A172 (cell line): Measurements from ENCODE around the gene TAP2. TPM values are rescaled to one million over a fixed set of nuclear protein-coding genes. Genes with fewer than 3 reads are reported as not detected.
"Not testable (repeated sequence)": the region's sequence is repeated elsewhere in the genome, so short reads cannot be mapped to it uniquely, and the experiment has no call there.

ENCODE experiments used
- DNase-seq: peaks from one replicate; pipeline ENCODE4 v3.0.0-alpha.2; 2015; ENCODE audit warnings: low spot score
- total RNA-seq: library from RNA; depleted of rRNA; stranded (reverse); fragments of >200 nt; shearing (Covaris generic); gene quantifications from 2 replicates; pipeline ENCODE4 v1.2.3, GENCODE V29; 2014; rRNA removed

TAP2 gene
- 20.7 and 25.0 TPM in 2 replicates for total RNA-seq

DNA sequence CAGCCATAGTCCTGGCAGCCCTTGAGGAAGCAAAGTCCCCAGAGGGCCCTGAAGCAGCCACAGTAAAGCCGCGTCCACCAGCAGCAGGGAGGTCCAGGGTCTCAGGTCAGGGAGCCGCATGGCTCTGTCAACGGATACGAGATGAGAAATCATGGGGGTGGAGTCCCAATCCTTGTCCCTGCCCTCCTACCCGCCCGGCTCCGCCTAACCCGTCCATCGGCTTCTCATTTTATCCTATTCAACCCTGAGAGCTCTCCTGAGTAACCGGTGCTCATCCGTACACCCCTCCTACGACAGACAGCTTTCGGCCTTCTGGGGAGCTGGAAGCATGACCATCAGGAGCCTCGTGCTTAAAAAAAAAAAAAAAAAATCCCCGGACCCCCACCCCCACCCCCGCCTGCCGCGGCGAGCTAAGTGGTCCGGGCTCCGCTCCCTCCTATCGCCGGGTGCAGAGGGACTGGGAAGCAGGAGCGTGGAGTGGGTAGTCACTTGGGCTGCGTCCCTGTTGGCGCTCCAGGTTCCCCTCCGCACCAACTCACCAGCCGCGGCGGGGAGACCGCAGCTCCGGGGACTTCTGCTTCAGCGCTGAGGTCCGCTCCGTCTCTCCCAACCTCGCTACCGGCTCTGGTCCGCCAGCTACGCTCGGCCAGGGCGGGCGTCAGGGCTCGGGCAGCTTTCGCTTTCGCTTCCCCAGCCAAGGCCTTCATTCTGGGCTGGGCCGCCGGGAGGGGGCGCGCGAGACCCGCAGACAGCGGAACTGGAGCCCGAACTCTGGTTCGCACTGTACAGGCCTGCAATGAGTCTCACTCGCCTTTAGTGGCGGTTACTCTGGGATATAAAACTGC is at the start of gene TAP2:
Gene TAP2 (minus strand): TSS at position 626 of the 845 bp plus-strand sequence. CDS start 506 bp downstream, at position 120.
- DNase-seq: peak; percentile 86

- DNase-seq: no peak
Measured at GRCh38 chr6:32887616-32888015, 49.1 kb upstream of the TAP2 start.

DNA sequence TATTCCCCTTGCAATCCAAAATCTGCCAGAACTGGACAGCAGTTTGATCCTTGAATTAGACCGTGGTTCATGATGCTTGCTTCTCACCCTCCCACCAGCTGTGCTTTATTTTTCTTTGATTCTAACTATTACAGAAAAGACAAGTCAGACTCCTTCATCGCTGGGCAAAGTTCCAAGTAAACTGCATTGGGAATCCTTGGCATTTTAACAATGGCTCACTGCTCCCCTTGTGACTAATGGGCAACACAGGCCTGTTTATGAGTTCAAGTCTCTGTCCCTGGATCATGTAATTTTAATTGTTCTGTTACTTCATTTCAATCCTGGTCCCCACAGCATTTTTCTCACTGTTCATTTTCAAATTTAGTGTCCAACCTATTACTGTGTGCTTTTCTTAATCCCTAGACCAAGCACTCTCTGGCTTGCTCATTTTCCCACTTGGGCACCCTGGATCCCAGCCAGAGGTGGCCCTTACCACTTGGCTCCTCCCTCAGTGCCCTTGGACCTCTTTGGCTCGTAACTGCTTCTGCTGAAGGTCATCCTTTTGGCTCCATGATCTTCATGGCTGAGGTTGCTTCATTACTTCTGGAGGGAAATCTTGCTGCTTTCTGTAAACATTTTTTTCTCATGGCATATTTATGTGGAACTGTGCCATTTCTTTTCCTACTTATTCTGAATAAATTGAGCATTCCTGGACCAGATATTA is 48.3 kb upstream of the TAP2 start:
- DNase-seq: peak; percentile 65

DNA sequence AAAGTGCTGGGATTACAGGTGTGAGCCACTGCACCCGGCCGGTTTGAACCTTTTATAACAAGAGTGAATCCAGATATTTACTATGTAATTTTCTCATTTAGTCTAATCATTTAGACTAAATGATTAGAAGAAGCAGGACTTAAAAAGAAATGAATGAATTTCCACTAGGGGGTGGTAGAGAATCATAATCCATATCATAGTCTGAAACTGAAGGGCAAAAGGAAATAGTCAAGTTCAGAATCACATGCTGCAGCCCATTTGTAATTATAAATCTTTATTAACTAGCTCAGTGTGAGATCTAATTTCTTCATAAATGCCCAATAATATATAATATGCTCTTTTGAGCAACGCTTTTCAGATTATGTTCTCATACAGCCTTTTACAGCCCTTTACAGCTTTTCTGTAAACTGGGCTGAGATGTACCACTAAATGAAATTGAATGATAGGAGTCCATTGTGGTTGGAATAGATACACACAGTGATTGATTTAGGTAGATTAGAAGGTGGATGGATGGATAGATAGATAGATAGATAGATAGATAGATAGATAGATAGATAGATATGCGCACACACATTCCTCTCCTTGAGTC is 47.3 kb upstream of the TAP2 start:
- peak; percentile 45 for DNase-seq

DNA sequence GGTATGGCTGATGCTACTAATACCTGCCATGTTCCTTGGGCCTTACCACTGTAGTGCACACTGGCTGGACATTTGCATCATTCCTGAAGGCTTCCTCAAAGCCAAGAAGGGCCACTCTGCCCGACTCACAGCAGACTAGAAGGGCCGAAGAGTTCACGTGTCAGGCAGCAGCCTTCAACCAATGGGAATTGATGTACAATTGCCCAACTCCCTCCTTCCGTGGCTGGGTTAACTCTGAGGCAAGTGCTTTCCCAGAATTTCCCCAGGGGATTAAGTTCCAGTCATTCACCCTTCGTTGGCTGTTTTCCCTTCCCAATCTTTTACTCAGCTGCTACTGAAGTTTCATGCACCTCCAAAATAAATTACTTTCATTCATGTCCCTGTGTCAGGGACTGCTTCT is 45.2 kb upstream of the TAP2 start:
- DNase-seq: no peak

DNA sequence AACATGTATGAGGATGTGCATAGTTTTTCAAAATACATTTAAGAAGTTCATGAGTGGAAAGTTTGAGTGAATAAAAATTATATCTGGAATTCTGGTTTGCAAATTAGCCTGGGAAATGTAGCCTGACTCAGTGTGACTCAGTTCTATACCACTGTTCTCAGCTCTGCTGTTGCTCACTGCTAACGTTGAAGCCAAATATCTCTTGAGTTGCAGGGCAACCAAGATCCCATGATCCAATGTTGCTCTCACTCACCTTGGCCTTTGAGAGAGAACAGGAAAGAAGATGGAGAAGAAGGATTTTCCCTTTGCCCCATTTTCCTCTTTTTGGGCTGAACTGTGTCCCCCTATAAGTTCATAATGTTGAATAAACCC is 44.3 kb upstream of the TAP2 start:
- DNase-seq: peak; percentile 6

DNA sequence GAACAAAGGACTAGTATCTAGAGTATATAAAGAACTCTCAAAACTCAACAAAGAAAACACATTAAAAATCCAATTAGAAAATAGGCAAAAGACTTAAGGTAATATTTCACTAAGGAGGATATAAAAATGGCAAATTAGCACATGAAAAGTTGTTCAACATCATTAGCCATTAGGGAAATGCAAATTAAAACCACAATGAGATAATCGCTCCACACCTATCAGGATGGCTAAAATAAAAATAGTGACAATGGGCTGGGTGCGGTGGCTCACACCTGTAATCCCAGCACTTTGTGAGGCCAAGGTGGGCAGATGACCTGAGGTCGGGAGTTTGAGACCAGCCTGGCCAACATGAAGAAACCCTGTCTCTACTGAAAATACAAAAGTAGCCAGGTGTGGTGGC is 42.4 kb upstream of the TAP2 start:
- not testable (repeated sequence) for DNase-seq

GRCh38 chr6:32879691-32880090 is 41.2 kb upstream of the TAP2 start:
- no peak for DNase-seq

DNA sequence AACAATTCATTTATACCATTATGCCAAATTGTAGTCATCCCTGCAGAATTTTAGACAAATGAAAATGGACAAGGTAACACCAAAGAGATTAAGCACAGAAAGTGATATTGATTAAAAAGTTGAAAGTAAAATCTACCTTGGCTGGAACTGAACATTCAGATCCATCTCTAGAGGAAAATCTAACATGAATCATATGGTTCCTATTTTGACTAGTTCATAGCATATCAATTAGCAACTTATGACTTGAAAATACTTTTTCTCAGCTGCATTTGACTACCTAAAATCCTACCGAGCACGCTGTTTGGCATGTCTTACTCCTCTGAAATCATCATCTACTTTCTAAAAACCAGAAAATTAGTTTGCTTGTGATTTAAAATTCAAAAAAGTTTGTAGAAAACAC is 38.1 kb upstream of the TAP2 start:
- DNase-seq: no peak

DNA sequence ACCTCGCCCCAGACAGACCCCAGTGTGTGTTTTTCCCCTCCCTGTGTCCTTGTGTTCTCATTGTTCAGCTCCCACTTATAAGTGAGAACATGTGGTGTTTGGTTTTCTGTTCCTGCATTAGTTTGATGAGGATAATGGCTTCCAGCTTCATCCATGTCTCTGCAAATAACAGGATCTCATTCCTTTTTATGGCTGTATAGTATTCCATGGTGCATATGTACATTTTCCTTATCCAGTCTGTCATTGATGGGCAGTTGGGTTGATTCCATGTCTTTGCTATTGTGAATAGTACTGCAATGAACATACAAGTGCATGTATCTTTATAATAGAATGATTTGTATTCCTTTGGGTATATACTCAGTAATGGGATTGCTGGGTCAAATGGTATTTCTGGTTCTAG is 35.4 kb upstream of the TAP2 start:
- DNase-seq: not testable (repeated sequence)

DNA sequence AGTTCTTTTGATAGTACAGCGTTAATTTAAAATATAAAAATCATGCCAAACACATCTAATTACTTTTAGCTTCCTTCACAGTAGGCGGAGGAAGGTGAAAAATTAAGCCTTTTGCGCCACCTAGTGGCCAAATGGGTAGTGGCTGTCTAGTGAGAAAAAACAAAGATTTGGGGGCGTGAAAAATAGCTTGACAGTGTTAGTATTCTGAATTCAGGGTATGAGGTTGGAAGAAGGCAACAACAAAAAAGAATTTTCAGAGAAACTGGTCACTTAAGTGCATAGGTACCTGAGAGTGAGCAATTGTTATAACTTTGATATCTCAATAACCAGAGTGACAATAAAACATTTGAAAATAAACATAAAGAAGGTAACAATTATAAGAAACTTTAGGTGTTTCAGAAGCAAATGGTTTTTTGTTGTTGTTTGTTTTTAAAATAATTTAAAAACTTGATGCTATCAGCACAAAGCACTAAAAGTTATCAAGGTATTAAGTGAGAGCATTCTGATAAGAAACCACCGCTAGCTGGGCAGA is 29.8 kb upstream of the TAP2 start:
- DNase-seq: peak; percentile 62

DNA sequence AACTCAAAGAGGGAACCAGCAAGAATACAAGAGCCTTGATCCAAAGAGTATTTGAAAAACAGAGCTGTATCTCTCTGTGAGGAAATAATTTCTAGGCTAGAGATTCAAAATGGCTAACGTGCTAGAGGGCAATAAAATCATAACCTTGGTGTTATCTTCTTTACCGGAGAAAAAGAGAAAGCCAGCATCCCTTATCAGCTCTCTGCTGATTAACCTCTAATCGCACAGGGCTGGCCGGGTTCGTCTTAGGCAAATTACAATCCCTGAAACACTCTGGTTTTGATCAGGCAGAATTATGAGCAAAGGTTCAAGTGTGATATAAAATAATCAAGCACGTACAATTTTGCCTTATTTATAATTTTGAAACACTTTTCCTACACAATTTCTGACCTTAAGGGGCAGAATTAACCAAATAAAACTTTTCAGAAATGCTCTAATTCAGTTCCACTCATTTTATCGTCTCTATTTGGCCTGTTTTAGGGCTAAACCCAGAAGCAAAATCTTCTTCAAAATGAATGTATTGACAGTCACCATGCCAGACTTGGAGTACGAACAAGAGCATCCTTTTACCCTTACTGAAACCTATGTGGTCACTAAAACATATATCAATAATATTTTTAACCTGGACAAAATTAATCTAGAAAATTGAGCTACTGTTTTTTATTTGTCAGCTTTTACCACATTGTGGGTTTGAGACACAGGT is 29.2 kb upstream of the TAP2 start:
- no peak for DNase-seq

DNA sequence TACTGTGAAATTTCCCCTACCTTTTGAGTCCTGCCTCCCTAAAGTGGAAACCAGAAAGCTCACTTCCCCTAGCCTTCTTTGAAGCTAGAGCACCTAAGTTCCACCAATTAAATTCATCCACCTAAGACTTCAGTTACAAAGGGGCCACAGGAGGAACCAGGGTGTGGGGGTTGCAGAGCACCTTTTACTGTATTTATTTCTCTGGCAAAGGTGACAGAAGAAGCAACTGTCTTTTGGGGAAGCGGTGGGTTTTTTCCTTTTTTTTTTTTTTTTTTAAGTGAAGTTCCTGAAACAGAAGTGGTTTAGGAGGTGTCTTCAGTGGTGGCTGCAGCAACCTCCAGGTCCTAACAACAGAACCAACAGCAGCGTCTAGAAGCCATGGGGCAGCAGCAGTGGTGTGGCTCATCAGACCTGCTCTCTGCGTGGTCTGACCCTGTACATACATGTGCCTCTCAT is 28.5 kb upstream of the TAP2 start:
- no peak for DNase-seq

- DNase-seq: no peak
Measured at GRCh38 chr6:32865724-32866443, 27.3 kb upstream of the TAP2 start.

GRCh38 chr6:32862725-32863124 is 24.2 kb upstream of the TAP2 start:
- no peak for DNase-seq

- no peak for DNase-seq
Measured at GRCh38 chr6:32860674-32861073, 22.1 kb upstream of the TAP2 start.

GRCh38 chr6:32858194-32858593 is 19.7 kb upstream of the TAP2 start:
- DNase-seq: no peak

- DNase-seq: no peak
Measured at GRCh38 chr6:32857156-32857891, 18.8 kb upstream of the TAP2 start.

DNA sequence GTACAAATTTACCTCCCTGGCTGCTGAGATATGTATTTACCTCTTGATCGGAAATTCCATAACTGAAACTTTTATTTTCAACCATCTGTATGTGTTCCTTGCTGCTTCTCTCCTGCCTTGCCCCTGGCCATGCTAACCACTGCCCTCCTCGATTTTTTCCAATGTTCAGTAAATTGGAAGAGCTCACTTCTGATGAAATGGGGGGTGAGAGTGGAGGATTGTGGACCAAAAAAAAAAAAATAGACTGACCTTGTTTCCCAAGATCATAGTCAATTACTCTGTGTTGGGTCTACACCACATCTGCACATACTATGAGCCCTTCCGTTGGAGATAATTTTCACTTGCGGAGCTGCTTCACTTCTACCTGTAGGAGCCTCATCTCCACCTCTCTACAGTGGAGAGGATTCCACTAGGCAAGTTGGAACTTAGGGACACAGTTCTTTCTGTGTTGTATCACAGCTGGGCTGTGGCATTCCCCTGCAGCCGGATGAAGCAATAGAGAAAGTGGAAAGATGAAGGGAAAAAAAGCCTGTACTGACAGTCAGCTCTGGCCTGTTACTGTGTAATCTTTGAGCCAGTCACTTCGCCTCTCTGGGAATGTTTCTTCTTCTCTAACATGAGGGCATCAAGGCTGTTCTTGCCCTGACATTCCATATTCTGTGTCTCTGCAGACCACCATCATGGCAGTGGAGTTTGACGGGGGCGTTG is 17.1 kb upstream of the TAP2 start:
- no peak for DNase-seq
